DOHH2 (cell line): ENCODE measurements around the gene RRAS2.

Source experiments
- H3F3A ChIP-seq: fragments of 200-600 bp; sonication (generic), shearing (Covaris generic); 2 replicates; pipeline ENCODE4 v1.6.0; 2016; ENCODE audit warnings: antibody characterized with exemption, mild to moderate bottlenecking; ENCODE audit not compliant: control insufficient read depth, insufficient read depth
- H3K27ac ChIP-seq: fragments of 200-600 bp; sonication (generic); 2 replicates; pipeline ENCODE4 v1.5.1; 2014; ENCODE audit warnings: low read depth, mild to moderate bottlenecking, low read length, moderate library complexity
- H3K27me3 ChIP-seq: fragments of 200-600 bp; sonication (generic); 2 replicates; pipeline ENCODE4 v1.6.1; 2014; ENCODE audit warnings: mild to moderate bottlenecking, low read length, mixed read lengths; ENCODE audit not compliant: control insufficient read depth
- H3K36me3 ChIP-seq: fragments of 200-600 bp; sonication (generic); 2 replicates; pipeline ENCODE4 v1.6.1; 2014; ENCODE audit warnings: mild to moderate bottlenecking, low read length, moderate library complexity, mixed read lengths; ENCODE audit not compliant: control insufficient read depth
- H3K4me1 ChIP-seq: fragments of 200-600 bp; sonication (generic); 2 replicates; pipeline ENCODE4 v1.6.1; 2014; ENCODE audit warnings: mild to moderate bottlenecking, low read length, mixed read lengths; ENCODE audit not compliant: control insufficient read depth
- H3K4me2 ChIP-seq: fragments of 200-600 bp; sonication (generic); 2 replicates; pipeline ENCODE4 v1.6.0; 2014; ENCODE audit warnings: mild to moderate bottlenecking, low read length, moderate library complexity
- H3K4me3 ChIP-seq: fragments of 200-600 bp; sonication (generic); 2 replicates; pipeline ENCODE4 v1.5.1; 2014; ENCODE audit warnings: mild to moderate bottlenecking, low read length, mixed read lengths
- H3K79me2 ChIP-seq: fragments of 200-600 bp; sonication (generic); 2 replicates; pipeline ENCODE4 v1.6.1; 2014; ENCODE audit warnings: mild to moderate bottlenecking, low read length, mixed read lengths; ENCODE audit not compliant: control insufficient read depth
- H3K9me2 ChIP-seq: fragments of 200-600 bp; sonication (generic); replicated peaks from 2 replicates; pipeline ENCODE4 v1.6.1; 2014; ENCODE audit warnings: mild to moderate bottlenecking, low read length, mixed read lengths; ENCODE audit not compliant: control insufficient read depth
- H3K9me3 ChIP-seq: fragments of 200-600 bp; sonication (generic); 2 replicates; pipeline ENCODE4 v1.6.1; 2014; ENCODE audit warnings: antibody characterized with exemption, low read length, mixed read lengths; ENCODE audit not compliant: control insufficient read depth, insufficient read depth
- H4K20me1 ChIP-seq: fragments of 200-600 bp; sonication (generic); 2 replicates; pipeline ENCODE4 v1.6.0; 2014; ENCODE audit warnings: low read depth, mild to moderate bottlenecking, antibody characterized with exemption, low read length, moderate library complexity; ENCODE audit not compliant: control insufficient read depth, insufficient read depth
- EZH2phosphoT487 ChIP-seq: fragments of 200-600 bp; sonication (generic); IDR thresholded peaks from 2 replicates; pipeline ENCODE4 v1.6.1; 2017; ENCODE audit warnings: borderline replicate concordance, mild to moderate bottlenecking, antibody characterized with exemption, low read length, moderate library complexity, mixed read lengths
- TF ChIP-seq, protein P1 (sequence below): fragments of 200-600 bp; sonication (generic); IDR thresholded peaks from one replicate; pipeline ENCODE4 v1.5.1; 2014; ENCODE audit warnings: antibody characterized with exemption, mild to moderate bottlenecking, low read depth, low read length; ENCODE audit not compliant: poor library complexity, severe bottlenecking

Gene RRAS2

DNA sequence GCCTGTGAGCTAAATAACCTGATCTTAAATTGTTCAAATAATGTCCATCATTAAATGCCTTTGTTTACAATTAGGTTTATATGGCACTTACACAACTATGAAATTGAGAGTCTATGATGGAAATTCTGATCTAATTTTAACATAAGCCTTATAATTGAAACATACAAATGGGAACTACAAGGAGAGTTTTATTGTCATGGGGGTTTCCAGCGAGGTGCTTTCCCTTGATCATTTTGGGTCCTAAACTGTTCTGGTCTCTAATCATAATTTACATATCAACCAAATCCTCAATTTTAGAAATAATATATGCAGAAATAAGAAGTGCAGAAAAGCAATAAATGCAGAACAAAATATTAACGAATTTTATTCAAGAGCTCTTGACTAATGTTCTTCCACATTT, 44.9 kb downstream of the RRAS2 start:
- TF ChIP-seq EZH2phosphoT487, result no peak
- TF ChIP-seq, protein P1, sequence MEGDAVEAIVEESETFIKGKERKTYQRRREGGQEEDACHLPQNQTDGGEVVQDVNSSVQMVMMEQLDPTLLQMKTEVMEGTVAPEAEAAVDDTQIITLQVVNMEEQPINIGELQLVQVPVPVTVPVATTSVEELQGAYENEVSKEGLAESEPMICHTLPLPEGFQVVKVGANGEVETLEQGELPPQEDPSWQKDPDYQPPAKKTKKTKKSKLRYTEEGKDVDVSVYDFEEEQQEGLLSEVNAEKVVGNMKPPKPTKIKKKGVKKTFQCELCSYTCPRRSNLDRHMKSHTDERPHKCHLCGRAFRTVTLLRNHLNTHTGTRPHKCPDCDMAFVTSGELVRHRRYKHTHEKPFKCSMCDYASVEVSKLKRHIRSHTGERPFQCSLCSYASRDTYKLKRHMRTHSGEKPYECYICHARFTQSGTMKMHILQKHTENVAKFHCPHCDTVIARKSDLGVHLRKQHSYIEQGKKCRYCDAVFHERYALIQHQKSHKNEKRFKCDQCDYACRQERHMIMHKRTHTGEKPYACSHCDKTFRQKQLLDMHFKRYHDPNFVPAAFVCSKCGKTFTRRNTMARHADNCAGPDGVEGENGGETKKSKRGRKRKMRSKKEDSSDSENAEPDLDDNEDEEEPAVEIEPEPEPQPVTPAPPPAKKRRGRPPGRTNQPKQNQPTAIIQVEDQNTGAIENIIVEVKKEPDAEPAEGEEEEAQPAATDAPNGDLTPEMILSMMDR, result no peak
- Histone ChIP-seq H3K4me2 (peak overlapping the region; percentile 91), H3F3A (peaks cover 61% of the 10 kb centered on the region), H3K9me3 (no peaks in the 10 kb centered on the region), H3K4me1 (peaks cover 100% of the 10 kb centered on the region), H3K27me3 (no peaks in the 10 kb centered on the region), H3K79me2 (peaks cover 99% of the 10 kb centered on the region), H4K20me1 (no peaks in the 10 kb centered on the region), H3K27ac (peak overlapping the region; percentile 93), H3K4me3 (peak overlapping the region; percentile 41), H3K9me2 (no peaks in the 10 kb centered on the region), H3K36me3 (peaks cover 3% of the 10 kb centered on the region; the same call in 1 of the 2 replicates)

DNA sequence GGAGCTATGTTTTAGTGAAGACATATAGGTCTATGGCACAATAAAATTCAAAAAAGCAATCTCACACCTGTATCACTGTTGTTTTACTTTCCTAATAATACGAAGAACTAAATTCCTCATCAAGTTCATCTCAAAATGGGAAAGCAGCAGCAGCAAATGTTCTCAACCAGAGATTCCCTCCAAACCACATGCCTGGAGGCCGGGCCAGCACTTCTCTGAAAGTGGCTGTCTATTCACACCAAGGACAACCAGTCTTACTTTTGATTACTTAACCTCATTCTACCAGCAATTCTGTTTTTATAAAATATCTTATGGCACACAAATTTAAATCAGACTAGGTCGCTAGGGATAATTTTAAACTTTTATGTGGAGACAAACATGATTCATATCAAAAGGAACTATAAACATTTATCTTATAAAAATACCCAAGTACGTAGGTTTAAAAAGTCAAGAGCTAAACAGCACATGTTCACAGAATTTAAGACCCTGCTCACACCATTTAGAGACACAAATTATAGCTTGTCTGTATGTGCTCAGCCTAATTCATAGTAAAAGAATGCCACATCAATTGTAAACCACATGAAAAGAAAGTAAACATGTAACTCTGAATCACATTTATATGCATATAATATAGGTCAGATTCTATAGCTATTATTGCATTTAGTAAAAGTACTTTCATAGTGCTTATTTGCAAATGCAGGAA, 46.1 kb downstream of the RRAS2 start:
- no peaks in the 10 kb centered on the region for H3K9me2 ChIP-seq
- H3K36me3 ChIP-seq, result peaks cover 3% of the 10 kb centered on the region; the same call in 1 of the 2 replicates
- no peaks in the 10 kb centered on the region for H3K27me3 ChIP-seq
- H4K20me1 ChIP-seq, result no peaks in the 10 kb centered on the region
- H3K4me1 ChIP-seq, result peaks cover 100% of the 10 kb centered on the region
- no peaks in the 10 kb centered on the region for H3K9me3 ChIP-seq
- TF ChIP-seq, protein P1, result no peak
- TF ChIP-seq EZH2phosphoT487, result no peak
- peak overlapping the region; percentile 41 for H3K4me3 ChIP-seq
- peak overlapping the region; percentile 91 for H3K4me2 ChIP-seq
- peak overlapping the region; percentile 93 for H3K27ac ChIP-seq
- H3K79me2 ChIP-seq, result peaks cover 99% of the 10 kb centered on the region
- peaks cover 51% of the 10 kb centered on the region for H3F3A ChIP-seq

DNA sequence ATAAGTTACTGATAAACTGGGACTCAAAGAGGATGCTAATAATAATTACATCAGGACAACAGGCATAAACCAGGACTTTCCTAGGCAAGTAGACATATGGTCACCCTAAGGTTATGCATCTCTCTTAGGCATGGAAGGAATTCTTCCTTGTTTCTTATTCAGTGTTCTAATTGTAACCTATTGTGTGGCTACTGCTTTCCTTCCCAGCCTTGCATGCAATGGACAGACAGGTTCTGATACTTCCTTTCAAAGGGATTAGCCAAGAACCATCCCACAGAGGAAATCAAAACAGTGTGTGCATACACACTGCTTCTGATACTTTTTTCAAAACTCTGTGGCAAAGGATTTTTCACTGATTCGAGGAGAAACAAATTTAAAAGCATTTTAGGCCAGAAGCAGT, 48.3 kb downstream of the RRAS2 start:
- Histone ChIP-seq H3K36me3 (peaks cover 3% of the 10 kb centered on the region; the same call in 1 of the 2 replicates), H3K4me2 (peak overlapping the region; percentile 91), H3K4me1 (peaks cover 91% of the 10 kb centered on the region), H3K79me2 (peaks cover 99% of the 10 kb centered on the region), H3K9me3 (no peaks in the 10 kb centered on the region), H3K27ac (peak overlapping the region; percentile 52), H3K9me2 (no peaks in the 10 kb centered on the region), H3K4me3 (peak overlapping the region; percentile 32), H4K20me1 (no peaks in the 10 kb centered on the region), H3K27me3 (no peaks in the 10 kb centered on the region), H3F3A (peaks cover 38% of the 10 kb centered on the region)
- TF ChIP-seq, protein P1, result no peak
- TF ChIP-seq EZH2phosphoT487, result no peak
